ENCODE results near the gene NPTX1.

NPTX1 gene

DNA sequence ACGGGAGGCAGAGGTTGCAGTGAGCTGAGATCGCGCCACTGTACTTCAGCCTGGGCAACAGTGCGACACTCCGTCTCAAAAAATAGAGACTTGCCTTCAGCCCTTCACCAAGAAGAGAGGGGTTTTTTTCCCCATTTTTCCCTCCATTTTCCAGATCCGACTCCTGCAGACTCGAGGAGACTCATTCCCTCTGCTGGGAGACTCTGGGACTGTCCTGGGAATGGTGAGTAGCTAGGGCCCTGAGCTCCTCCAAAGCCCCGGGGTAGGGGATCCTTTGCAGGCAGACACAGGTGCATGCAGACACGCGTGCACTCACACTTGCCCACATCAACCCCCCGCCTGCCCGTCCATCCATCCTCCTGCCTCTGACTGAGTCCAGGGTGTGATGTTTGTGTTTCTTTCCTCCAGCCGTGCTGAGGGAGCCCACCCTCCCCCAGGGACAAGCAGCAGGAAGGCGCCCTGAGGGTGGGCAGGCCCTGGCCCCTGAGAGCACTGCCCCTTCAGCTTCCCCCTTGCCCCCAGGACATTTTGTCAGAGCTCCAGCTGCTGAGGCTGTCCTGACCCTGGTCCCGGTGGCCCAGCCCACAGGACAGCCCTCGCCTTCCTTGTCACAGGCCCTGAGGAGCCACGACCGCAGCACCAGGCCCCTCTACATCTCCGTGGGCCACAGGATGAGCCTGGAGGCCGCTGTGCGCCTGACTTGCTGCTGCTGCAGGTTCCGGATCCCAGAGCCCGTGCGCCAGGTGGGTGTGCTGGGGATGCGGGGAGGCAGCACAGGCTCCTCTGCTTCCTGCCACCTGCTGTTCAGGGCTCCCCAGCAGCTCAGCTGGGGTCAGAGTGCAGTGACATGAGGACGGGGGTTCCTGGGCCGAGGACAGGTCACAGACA is 51.3 kb downstream of the NPTX1 start:
- no peak for DNase-seq

- DNase-seq = no peak
Measured at GRCh38 chr17:80424261-80424660, 52.1 kb downstream of the NPTX1 start.

- no peak for DNase-seq
Measured at GRCh38 chr17:80423536-80424225, 52.7 kb downstream of the NPTX1 start.

GRCh38 chr17:80422981-80423380 is 53.4 kb downstream of the NPTX1 start:
- DNase-seq = no peak

DNA sequence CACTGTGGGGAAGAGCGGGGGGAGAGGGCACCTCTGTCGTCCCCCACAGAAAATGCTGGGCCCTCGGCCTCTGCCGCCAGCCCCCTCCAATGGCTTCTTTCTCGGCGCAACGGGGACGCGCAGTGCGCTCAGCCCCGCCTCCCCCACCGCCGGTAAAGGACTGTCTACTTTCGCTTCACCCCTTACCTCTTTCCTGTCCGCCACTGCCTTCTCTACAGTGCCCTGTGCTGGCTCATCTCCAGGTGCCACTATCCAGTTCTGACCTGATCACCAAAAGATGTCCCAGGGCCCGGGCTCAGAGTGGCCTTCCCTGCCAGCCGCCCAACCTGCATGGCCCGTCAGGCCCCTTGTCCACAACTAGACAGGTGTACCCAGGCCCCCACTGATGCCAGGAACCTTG is 54.1 kb downstream of the NPTX1 start:
- DNase-seq = no peak

GRCh38 chr17:80421381-80422090 is 54.9 kb downstream of the NPTX1 start:
- DNase-seq = no peak

- DNase-seq = no peak
Measured at GRCh38 chr17:80419255-80419654, 57.2 kb downstream of the NPTX1 start.

GRCh38 chr17:80418589-80418988 is 57.8 kb downstream of the NPTX1 start:
- no peak for DNase-seq
